Astrocyte of the cerebellum (primary cell): ENCODE results near the gene THUMPD3.

Experiments
- DNase-seq: peaks from one replicate; pipeline ENCODE4 v3.0.0-alpha.2; 2011; ENCODE audit warnings: low read depth
- H3K4me3 ChIP-seq: 2 replicates; pipeline ENCODE4 v1.5.1; 2011; ENCODE audit warnings: mild to moderate bottlenecking, low read depth, low read length, moderate library complexity
- CTCF ChIP-seq: IDR thresholded peaks from 2 replicates; pipeline ENCODE4 v1.5.1; 2012; ENCODE audit warnings: low read length, low read depth, moderate library complexity, mild to moderate bottlenecking; ENCODE audit errors: missing control alignments
- in situ Hi-C: cut with HindIII; loops from 2 replicates; pipeline ENCODE4 v1.10.0; 2017; ENCODE audit warnings: low sequenced_read_pairs

Gene THUMPD3

GRCh38 chr3:9343115-9343514 is 19.7 kb upstream of the THUMPD3 start:
- in situ Hi-C loops = no loop called here
- TF ChIP-seq CTCF = no peak

GRCh38 chr3:9345041-9345440 is 17.8 kb upstream of the THUMPD3 start:
- H3K4me3 ChIP-seq = no peak overlapping the region
- no peak for TF ChIP-seq CTCF
- no peak for DNase-seq
- in situ Hi-C loops = no loop called here

More at GRCh38 chr3:9343115-9343514, 19.7 kb upstream of the THUMPD3 start:
- no peak overlapping the region for H3K4me3 ChIP-seq
- DNase-seq = no peak

DNA sequence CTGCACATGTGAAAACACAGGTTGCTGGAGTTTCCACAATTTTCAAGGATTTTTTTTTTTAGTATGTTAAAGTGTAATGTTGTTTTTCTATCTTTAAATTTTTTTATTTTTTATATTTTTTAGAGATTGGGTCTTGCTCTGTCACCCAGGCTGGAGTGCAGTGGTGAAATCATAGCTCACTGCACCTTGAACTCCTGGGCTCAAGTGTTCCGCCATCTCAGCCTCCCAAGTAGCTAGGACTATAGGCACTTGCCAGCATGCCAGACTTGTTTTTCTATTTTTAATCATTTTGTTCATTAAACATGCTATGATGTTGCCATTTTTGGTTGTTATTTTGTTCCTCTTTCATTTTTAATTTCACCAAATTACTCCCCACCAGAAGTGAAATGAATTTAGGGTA is 16.7 kb upstream of the THUMPD3 start:
- DNase-seq = no peak
- H3K4me3 ChIP-seq = no peak overlapping the region
- in situ Hi-C loops = no loop called here
- no peak for TF ChIP-seq CTCF

- in situ Hi-C loops = no loop called here
- no peak for DNase-seq
- TF ChIP-seq CTCF = no peak
- no peak overlapping the region for H3K4me3 ChIP-seq
These were observed 15.8 kb upstream of the THUMPD3 start for GRCh38 chr3:9347081-9347480.

DNA sequence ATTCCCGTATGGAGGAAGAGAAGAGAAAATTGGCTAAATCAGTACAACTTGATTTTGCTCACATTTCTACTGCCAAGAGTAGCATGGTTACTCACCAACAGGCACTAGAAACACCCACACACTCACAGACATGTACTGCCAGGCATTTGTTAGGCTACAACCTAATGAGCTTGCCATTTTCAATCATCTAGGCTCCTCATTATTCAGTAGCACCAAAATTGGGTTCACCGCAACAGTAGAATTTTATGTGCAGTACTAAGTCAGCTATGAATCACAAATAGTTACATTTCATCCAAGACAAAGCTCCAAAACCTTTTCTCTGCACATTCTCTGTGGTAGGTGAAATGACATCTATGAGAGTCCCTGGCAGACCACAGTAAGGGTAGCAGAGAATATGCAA is 15.0 kb upstream of the THUMPD3 start:
- DNase-seq = peak; percentile 22

DNA sequence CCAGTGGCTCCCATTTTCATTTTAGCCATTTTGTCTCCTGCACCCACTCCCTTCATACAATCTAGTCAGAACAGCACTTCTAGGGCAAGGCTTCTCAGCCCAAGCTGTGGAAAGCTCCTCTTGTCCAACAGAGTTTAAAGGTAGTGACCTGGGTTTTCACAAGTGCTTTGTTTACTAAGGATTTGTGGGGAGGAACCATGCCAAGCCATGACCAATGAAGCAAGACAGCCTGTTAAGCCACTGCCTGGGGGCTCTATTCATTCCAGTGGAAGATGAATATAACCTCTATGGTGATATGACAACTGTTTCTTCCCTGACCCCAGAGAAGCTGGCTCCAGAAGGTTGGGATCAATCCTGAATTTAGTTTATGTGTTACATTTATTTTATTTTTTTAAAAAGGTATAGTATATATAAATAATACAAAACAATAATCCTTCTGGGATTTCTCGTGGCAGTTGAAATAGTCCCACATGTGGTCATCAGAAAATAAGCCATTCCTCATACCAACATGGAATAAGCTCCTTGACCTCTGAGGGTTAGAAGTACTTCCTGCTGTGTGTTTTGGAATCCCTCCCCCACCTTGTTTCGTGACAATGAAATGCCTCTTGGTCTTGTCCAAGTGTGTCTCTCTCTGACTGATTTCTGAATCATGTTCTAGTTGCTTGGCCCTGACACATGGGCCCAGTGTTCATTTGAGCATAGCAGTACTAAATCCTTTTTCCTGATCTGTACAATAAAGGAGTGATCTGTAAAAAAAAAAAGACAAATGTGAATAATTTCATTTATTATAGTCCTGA is 13.3 kb upstream of the THUMPD3 start:
- TF ChIP-seq CTCF = no peak
- H3K4me3 ChIP-seq = no peak overlapping the region
- peak; percentile 61 for DNase-seq
- in situ Hi-C loops = no loop called here

More for the DNA sequence above, 15.0 kb upstream of the THUMPD3 start:
- in situ Hi-C loops = no loop called here
- TF ChIP-seq CTCF = no peak
- H3K4me3 ChIP-seq = no peak overlapping the region
